B cell (primary cell): ENCODE results near the gene EPHB1. TPM values are rescaled to one million over a fixed set of nuclear protein-coding genes. Genes with fewer than 3 reads are reported as not detected.

Experiments used
- ATAC-seq: fragments of 200-7000 bp; cut with Tn5 transposase; one replicate; pipeline ENCODE4 v1.10.0; 2021; ENCODE audit warnings: low read depth, mild to moderate bottlenecking, moderate number of reproducible peaks, moderate library complexity
- CTCF ChIA-PET: fragments of 350-600 bp; sonication (Branson Sonifier 250); formaldehyde crosslinking; loops from one replicate; lab custom pipeline; 2021; ENCODE audit warnings: antibody characterized with exemption, inconsistent platforms; lab: Charles Lee
- POLR2A ChIA-PET: fragments of 350-600 bp; sonication (Branson Sonifier 250); formaldehyde crosslinking; loops from one replicate; lab custom pipeline; 2021; ENCODE audit warnings: antibody characterized with exemption; lab: Charles Lee
- DNase-seq: peaks from one replicate; pipeline ENCODE4 v3.0.0; 2013
- H2AFZ ChIP-seq: 2 replicates; pipeline ENCODE4 v1.6.1; 2012; ENCODE audit warnings: mild to moderate bottlenecking, low read depth, low read length; ENCODE audit not compliant: insufficient read depth, poor library complexity, severe bottlenecking
- H3K27ac ChIP-seq, 2 donors: 1 replicate in 1 of 2; 2 replicates in 1 of 2; pipeline ENCODE4 v1.5.1; 2012 to 2013; ENCODE audit warnings: low read length in 2 of 2, mild to moderate bottlenecking in 2 of 2, moderate library complexity in 1 of 2
- H3K27me3 ChIP-seq, 4 experiments: fragments of 200-600 bp in 1 of 4; sonication (generic) in 1 of 4; replicated peaks in 1 of 4; 1 replicate in 2 of 4; 2 replicates in 2 of 4; pipeline versions ENCODE4 v1.6.1 to v1.7.0; 2013 to 2016; ENCODE audit warnings: low read length in 3 of 4, mild to moderate bottlenecking in 2 of 4, mixed read lengths in 1 of 4, moderate library complexity in 1 of 4; ENCODE audit not compliant: insufficient read depth in 4 of 4, control insufficient read depth in 3 of 4; ENCODE audit errors: control extremely low read depth in 1 of 4
- H3K36me3 ChIP-seq, 2 experiments: replicated peaks in 1 of 2; 1 replicate in 1 of 2; 2 replicates in 1 of 2; pipeline versions ENCODE4 v1.6.1 to v1.7.1; 2013; ENCODE audit warnings: low read length in 1 of 2; ENCODE audit not compliant: insufficient read depth in 2 of 2, control insufficient read depth in 1 of 2; ENCODE audit errors: control extremely low read depth in 1 of 2, extremely low read depth in 1 of 2
- H3K4me1 ChIP-seq, 2 donors: fragments of 200-600 bp in 1 of 2; sonication (generic) in 1 of 2; 1 replicate in 1 of 2; 2 replicates in 1 of 2; pipeline versions ENCODE4 v1.5.1 to v1.6.1; 2013 to 2017; ENCODE audit warnings: low read length in 2 of 2; ENCODE audit not compliant: control insufficient read depth in 2 of 2, insufficient read depth in 2 of 2
- H3K4me2 ChIP-seq: replicated peaks from 2 replicates; pipeline ENCODE3; 2012; ENCODE audit warnings: mild to moderate bottlenecking, low read depth, low read length; ENCODE audit not compliant: poor library complexity, severe bottlenecking
- H3K4me3 ChIP-seq, 5 experiments: fragments of 200-600 bp in 1 of 5; sonication (generic) in 1 of 5; 1 replicate in 3 of 5; 2 replicates in 2 of 5; pipeline versions ENCODE4 v1.5.1 to v1.7.0; 2011 to 2016; ENCODE audit warnings: low read length in 4 of 5, mild to moderate bottlenecking in 4 of 5, low read depth in 2 of 5, control low read depth in 1 of 5, moderate library complexity in 1 of 5; ENCODE audit not compliant: insufficient read depth in 1 of 5; ENCODE audit errors: control extremely low read depth in 1 of 5, extremely low read depth in 1 of 5
- H3K79me2 ChIP-seq: fragments of 200-600 bp; sonication (generic); one replicate; pipeline ENCODE4 v1.6.0; 2016; ENCODE audit warnings: low read length; ENCODE audit not compliant: control insufficient read depth, insufficient read depth
- H3K9ac ChIP-seq: fragments of 200-600 bp; sonication (generic); 2 replicates; pipeline ENCODE4 v1.6.1; 2017; ENCODE audit warnings: mild to moderate bottlenecking, low read length, moderate library complexity
- H3K9me3 ChIP-seq, 3 donors: one replicate each; pipeline versions ENCODE4 v1.6.1 to v1.7.1; 2013; ENCODE audit warnings: low read length in 2 of 3; ENCODE audit not compliant: control insufficient read depth in 2 of 3, insufficient read depth in 1 of 3; ENCODE audit errors: control extremely low read depth in 1 of 3
- H4K20me1 ChIP-seq: 2 replicates; pipeline ENCODE4 v1.6.0; 2012; ENCODE audit warnings: mild to moderate bottlenecking, low read length; ENCODE audit not compliant: insufficient read depth, control insufficient read depth, poor library complexity, severe bottlenecking
- H3K27ac Mint-ChIP-seq: one replicate; pipeline ENCODE4 v1.8.0; 2021; ENCODE audit warnings: mixed read lengths
- H3K27me3 Mint-ChIP-seq: one replicate; pipeline ENCODE4 v1.8.0; 2021; ENCODE audit warnings: mixed read lengths
- H3K4me1 Mint-ChIP-seq: one replicate; pipeline ENCODE4 v1.8.0; 2021; ENCODE audit warnings: mixed read lengths
- H3K4me3 Mint-ChIP-seq: one replicate; pipeline ENCODE4 v1.8.0; 2021; ENCODE audit warnings: mixed read lengths
- H3K9me3 Mint-ChIP-seq: one replicate; pipeline ENCODE4 v1.8.0; 2022; ENCODE audit warnings: mixed read lengths; ENCODE audit not compliant: insufficient read depth
- EZH2 ChIP-seq: IDR thresholded peaks from 2 replicates; pipeline ENCODE4 v1.6.1; 2012; ENCODE audit warnings: borderline replicate concordance, low read depth, mild to moderate bottlenecking, moderate library complexity, low read length; ENCODE audit not compliant: insufficient read depth, poor library complexity, severe bottlenecking
- WGBS: methylation state at CpG from one replicate; pipeline ENCODE4 v1.1.5; 2013; ENCODE audit warnings: missing lambda C conversion rate; ENCODE audit not compliant: insufficient coverage; 5-methylcytosine and 5-hydroxymethylcytosine counted together
- intact Hi-C: fragments of 100-400 bp; cut with micrococcal nuclease; formaldehyde crosslinking; loops from one replicate; pipeline ENCODE4 v1.10.0; 2022
- polyA plus RNA-seq: library from polyadenylated mRNA; depleted of rRNA; stranded (reverse); fragments of >200 nt; gene quantifications from 2 replicates; pipeline ENCODE4 v1.2.3, GENCODE V29; 2012
- total RNA-seq, 2 donors: library from RNA; stranded (reverse); fragments of 120-200 nt in 1 of 2; gene quantifications; 1 replicate in 1 of 2; 2 replicates in 1 of 2; pipeline versions ENCODE4 v1.2.3 to v1.2.4, GENCODE V29; 2013 to 2022
- TF ChIP-seq, protein P1 (sequence below): fragments of 200-600 bp; IDR thresholded peaks from one replicate; pipeline ENCODE4 v1.8.0; 2022; ENCODE audit warnings: antibody characterized with exemption, mild to moderate bottlenecking

The EPHB1 gene
- total and polyA plus RNA-seq, 2 donors (not counting 1 experiment from before 2014, with no cell fraction given) = 0.01 TPM; not detected in 1

DNA sequence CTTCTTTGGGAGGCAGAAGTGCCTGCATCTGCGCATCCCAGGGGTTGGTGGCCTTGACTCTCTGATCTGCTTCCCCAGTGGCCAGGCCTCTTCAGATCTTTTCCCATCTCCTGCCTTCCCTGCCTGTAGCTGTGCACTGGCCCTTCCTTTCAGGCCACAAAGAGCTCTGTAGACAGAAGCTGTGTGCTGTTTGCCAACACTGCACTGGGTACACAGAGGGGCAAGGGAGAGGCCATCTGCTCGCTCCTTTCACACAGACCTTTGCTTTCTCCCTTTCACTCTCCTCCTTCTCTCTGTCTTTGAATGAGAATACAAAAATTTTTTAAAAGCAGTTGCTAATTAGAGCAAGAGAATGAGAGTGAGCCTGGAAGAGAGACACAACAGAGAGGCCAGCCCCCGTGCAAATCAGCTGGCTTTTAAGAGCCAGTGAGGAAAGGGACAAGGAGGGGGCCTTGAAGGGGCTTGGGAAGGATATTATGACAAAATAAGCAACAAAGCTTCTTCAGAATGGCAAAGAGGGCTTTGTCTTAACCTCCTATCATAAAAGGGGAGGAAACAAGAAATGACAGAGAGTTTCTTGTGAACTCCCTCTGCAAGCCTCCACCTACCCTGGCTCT is 170.9 kb downstream of the EPHB1 start:
- 81% methylated on average over 2 of the region's 3 CpGs for WGBS
- H3K79me2 ChIP-seq = no peaks in the 10 kb centered on the region

DNA sequence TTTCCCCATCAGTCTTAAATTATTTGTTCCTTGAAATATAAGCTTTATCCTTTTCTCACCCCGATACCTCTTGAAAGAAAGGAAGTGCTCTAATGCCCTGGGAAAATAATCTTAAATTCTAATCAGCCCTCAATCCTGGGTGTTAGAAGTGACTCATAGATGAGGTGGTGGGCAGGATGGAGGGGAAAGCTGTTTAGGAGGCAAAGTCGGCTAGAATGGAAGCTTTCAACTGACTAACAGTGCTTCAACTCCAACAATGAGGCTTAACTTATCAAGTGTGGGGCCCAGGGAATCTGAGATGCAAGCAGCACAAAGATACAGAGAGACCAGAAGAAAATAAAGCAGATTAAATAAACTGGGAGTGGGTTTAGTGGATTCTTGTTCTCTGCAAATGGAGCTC is 175.8 kb downstream of the EPHB1 start:
- Histone ChIP-seq H3K27me3 (no peaks in the 10 kb centered on the region), H3K36me3 (no peaks in the 10 kb centered on the region), H2AFZ (no peak overlapping the region), H3K27ac (no peak overlapping the region), H3K4me2 (no peak overlapping the region), H3K4me3 (no peak overlapping the region), H3K9ac (no peak overlapping the region), H3K79me2 (no peaks in the 10 kb centered on the region), H3K9me3 (no peaks in the 10 kb centered on the region), H3K4me1 (no peaks in the 10 kb centered on the region), H4K20me1 (no peaks in the 10 kb centered on the region)
- no peaks in the 10 kb centered on the region for H3K9me3 Mint-ChIP-seq
- H3K27me3 Mint-ChIP-seq = peaks cover 18% of the 10 kb centered on the region
- no peak for ATAC-seq
- H3K4me3 Mint-ChIP-seq = no peak overlapping the region
- CTCF ChIA-PET = interaction anchor here (0.9 kb wide), 1 partner anchor 176 kb away, joined by 5 read pairs; the partner anchor contains the start of gene EPHB1
- intact Hi-C loops = no loop called here
- TF ChIP-seq EZH2 = no peak
- TF ChIP-seq, protein P1, sequence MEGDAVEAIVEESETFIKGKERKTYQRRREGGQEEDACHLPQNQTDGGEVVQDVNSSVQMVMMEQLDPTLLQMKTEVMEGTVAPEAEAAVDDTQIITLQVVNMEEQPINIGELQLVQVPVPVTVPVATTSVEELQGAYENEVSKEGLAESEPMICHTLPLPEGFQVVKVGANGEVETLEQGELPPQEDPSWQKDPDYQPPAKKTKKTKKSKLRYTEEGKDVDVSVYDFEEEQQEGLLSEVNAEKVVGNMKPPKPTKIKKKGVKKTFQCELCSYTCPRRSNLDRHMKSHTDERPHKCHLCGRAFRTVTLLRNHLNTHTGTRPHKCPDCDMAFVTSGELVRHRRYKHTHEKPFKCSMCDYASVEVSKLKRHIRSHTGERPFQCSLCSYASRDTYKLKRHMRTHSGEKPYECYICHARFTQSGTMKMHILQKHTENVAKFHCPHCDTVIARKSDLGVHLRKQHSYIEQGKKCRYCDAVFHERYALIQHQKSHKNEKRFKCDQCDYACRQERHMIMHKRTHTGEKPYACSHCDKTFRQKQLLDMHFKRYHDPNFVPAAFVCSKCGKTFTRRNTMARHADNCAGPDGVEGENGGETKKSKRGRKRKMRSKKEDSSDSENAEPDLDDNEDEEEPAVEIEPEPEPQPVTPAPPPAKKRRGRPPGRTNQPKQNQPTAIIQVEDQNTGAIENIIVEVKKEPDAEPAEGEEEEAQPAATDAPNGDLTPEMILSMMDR = no peak
- H3K27ac Mint-ChIP-seq = no peak overlapping the region
- no peaks in the 10 kb centered on the region for H3K4me1 Mint-ChIP-seq
- DNase-seq = no peak
- WGBS = no CpG with 5 or more reads among the region's 2 CpGs
- POLR2A ChIA-PET = no interaction called here

More for the DNA sequence above, 170.9 kb downstream of the EPHB1 start:
- ATAC-seq (no peak), DNase-seq (no peak)
- ChIA-PET POLR2A (no interaction called here), CTCF (no interaction called here)
- H3K9me3 ChIP-seq = peaks cover 0 to 3% (median 0%) of the 10 kb centered on the region in 3 donors
- no peaks in the 10 kb centered on the region for H3K9me3 Mint-ChIP-seq
- no peak overlapping the region for H2AFZ ChIP-seq
- H3K9ac ChIP-seq = no peak overlapping the region
- no peaks in the 10 kb centered on the region for H3K36me3 ChIP-seq
- intact Hi-C loops = no loop called here
- no peak overlapping the region for H3K27ac Mint-ChIP-seq
- no peak overlapping the region for H3K27ac ChIP-seq
- no peak overlapping the region for H3K4me3 Mint-ChIP-seq
- H3K4me1 Mint-ChIP-seq = no peaks in the 10 kb centered on the region
- H3K27me3 ChIP-seq = no peaks in the 10 kb centered on the region
- peaks cover 7% of the 10 kb centered on the region for H3K27me3 Mint-ChIP-seq
- TF ChIP-seq, protein P1 = no peak
- no peaks in the 10 kb centered on the region for H4K20me1 ChIP-seq
- no peak overlapping the region for H3K4me2 ChIP-seq
- no peaks in the 10 kb centered on the region for H3K4me1 ChIP-seq
- no peak overlapping the region for H3K4me3 ChIP-seq
